Raji (cell line): Measurements from ENCODE around the gene ZG16B.

Experiments
- POLR2A ChIP-seq: IDR thresholded peaks from 2 replicates; pipeline ENCODE4 v1.6.1; 2011; ENCODE audit warnings: low read depth, low read length, control low read depth; ENCODE audit not compliant: insufficient read depth

Gene ZG16B

DNA sequence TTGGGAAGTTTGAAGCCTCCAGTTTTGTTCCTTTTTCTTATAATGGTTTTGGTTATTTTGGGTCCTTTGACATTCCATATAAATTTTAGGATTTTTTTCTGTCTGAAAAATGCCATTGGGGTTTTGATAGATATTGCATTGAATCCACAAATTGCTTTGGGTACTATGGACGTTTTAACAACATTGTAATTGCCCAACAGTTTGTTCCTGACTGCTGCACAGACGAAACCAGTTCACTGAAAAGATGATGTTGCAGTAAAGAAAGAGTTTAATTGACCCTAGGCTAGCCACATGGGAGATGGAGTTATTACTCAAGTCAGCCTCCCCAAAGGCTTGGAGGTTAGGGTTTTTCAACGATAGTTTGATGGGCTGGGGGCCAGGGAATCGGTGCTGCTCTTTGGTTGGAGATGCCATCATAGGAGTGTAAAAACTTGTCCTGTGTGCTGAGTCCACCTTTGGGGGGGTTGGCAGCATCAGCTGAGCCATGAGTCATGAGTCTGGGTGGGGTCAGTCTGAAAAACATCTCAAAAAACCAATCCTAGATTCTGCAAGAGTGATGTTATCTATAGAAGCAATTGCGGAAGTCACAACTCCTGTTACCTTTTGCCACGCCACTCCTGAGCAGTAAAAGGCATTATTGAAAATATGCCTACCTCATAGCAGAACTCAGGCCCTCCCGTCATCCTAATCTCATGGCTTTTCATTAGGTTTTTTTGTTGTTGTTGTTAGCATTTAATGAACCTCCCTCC, 34.5 kb upstream of the ZG16B start:
- no peak for TF ChIP-seq POLR2A

DNA sequence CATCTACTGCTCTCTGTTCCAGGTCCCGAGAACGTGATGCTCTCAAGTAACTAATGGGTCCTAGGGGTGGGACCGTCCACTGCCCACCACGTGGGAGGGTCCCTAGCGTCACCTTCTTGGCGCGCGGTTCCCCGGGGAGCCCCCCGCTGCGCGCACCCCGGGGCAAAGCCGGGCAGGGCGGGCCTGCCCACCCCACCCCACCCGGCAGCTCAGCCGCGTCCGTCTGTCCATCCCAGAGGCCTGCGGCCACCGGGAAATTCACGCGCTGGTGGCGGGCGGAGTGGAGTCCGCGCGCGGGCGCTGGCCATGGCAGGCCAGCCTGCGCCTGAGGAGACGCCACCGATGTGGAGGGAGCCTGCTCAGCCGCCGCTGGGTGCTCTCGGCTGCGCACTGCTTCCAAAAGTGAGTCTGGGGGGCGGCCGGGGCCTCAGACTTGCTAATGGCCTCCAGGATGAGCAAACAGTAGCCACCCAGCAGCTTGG, 31.3 kb upstream of the ZG16B start:
- no peak for TF ChIP-seq POLR2A

DNA sequence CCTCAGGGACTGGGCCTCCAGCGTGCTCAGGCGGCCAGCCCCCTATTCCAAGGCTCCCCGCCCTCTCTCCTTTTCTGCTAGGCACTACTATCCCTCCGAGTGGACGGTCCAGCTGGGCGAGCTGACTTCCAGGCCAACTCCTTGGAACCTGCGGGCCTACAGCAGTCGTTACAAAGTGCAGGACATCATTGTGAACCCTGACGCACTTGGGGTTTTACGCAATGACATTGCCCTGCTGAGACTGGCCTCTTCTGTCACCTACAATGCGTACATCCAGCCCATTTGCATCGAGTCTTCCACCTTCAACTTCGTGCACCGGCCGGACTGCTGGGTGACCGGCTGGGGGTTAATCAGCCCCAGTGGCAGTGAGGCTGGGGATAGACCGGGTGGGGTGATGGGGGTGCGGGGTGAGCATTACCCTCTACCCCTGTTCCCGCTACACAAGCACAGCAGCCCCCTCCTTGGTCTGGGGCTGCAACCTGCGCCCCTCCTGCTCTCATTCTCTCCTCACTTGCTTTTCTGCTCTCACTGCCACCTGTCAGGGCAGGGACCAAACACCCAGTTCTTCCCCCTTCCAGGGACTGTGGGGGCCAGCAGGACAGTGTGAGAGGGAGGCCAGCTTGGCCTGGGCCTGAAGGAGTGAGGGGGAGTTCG, 30.8 kb upstream of the ZG16B start:
- no peak for TF ChIP-seq POLR2A

DNA sequence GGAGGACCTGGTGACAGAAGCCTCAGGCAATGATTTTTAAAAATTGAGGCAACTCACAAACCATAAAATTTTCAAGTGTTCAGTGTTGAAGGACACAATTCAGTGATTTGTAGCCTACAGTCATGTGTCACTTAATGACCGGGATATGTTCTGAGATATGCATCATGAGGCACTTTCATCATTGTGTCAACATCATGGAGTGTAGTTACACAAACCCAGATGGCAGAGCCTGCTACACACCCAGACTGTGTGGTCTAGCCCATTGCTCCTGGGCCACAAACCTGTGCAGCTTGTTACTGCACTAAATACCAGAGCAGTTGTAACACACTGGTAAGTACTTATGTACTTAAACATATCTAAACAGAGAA, 30.3 kb upstream of the ZG16B start:
- no peak for TF ChIP-seq POLR2A

DNA sequence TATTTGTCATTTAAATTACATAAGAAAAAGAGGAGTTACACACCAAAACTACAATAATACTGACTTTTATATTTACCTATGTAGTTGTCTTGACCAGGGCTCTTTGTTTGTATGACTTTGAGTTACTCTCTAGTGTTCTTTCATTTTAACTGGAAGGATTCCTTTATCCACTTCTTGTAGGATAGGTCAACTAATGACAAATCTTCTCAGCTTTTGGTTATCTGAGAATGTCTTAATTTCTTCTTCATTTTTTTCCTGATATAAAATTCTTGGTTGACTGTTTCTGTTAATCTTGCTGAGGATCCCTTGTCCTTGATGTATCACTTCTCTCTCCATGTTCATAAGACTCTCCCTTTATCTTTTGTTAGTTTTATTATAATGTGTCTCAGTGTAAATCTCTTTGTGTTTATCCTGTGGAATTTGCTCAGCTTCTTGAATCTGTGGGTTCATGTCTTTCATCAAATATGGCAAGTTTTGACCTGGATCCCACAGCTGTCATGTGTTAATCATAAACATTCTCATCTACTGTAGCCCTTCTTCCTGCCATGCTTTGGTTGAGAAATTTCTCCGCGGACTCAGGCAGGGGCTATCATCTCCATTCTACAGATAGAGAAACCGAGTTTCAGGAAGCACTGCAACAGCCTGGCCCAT, 26.4 kb upstream of the ZG16B start:
- TF ChIP-seq POLR2A = no peak

DNA sequence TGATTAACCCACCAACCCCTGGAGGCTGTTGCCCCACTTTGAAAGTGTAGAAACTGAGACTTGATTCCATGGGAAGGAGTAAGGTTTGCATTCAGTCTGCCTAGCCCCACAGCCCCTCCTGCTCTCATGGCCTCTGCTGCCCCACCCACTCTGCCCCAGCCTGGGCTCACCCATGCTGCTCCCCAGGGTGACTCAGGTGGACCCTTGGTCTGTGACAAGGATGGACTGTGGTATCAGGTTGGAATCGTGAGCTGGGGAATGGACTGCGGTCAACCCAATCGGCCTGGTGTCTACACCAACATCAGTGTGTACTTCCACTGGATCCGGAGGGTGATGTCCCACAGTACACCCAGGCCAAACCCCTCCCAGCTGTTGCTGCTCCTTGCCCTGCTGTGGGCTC, 25.4 kb upstream of the ZG16B start:
- TF ChIP-seq POLR2A = no peak

DNA sequence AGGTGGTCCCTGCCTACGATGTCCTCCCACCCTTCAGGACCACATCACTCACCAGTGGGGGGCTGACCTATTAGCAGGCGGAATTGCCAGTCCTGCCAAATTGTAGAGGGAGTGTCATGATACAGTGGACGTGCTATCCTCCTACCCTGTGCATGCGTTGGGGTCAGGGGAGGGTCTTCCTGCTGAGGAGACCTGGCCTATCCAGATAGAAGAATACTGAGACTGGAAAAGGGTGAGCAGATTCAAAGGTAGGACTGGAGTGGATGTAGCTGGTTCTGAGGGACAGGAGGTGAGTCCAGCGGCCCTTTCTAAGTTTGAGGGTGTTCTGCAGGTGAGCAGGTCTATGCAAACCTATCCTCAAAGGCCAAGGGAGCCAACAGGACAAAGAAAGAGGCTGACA, 23.8 kb upstream of the ZG16B start:
- no peak for TF ChIP-seq POLR2A

DNA sequence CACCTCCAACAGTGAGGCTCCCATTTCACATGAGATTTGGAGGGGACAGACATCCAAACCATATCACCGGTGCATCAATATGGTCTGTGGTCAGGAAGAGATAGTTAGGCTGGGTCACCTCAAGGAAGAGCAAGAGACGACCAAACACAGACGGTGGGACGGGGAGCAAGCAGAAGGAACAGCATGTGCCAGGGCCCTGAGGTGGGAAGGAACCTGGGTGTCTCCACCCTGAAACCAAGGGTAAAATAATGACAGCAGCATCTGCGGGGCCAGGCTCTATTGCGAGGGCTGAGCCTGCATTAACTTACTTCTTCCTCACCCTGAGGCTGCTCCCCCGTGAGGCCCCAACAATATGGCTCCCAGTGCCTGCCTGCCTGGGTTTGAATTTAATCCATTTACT, 21.9 kb upstream of the ZG16B start:
- TF ChIP-seq POLR2A = no peak

DNA sequence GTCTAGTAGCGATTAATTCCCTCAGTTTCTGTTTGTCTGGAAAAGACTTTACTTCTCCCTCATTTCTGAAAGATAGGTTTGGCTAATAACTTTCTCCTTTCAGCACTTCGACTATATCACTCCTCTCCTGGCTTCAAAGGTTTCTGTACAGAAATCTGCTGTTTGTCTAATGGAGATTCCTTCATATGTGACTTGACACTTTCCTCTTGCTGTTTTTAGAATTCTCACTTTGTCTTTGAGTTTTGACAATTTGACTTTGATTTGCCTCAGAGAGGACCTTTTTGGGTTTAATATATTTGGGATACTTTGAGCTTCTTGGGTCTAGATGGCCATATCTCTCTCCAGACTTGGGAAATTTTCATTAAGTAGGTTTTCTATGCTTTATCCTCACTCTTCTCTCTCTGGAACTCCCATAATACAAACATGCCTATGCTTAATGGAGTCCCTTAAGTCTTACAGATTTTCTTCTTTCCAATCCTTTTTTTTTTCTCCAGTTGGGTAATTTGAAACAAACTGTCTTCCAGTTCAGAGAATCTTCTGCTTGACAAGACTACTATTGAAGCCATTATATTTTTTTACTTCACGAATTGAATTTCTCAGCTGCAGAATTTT, 20.8 kb upstream of the ZG16B start:
- no peak for TF ChIP-seq POLR2A

DNA sequence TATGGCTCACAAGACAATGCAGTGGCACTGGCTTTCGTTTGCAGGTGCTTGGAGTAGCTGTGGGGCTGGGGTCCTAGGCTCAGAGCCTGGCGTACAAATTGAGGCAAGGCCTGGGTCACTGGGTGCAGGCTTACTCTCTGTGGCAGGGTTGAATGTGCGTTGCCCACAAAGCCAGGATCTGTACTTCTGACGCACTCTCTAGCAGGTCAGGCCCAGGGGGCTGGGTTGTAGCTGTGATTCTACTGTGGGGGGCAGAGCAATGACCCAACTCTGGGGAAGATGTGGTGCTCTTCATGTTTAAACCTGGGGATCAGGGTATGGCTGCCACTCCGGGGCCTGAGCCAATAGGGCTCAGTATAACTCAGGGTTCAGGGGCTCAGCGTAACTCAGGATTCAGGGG, 19.5 kb upstream of the ZG16B start:
- no peak for TF ChIP-seq POLR2A

DNA sequence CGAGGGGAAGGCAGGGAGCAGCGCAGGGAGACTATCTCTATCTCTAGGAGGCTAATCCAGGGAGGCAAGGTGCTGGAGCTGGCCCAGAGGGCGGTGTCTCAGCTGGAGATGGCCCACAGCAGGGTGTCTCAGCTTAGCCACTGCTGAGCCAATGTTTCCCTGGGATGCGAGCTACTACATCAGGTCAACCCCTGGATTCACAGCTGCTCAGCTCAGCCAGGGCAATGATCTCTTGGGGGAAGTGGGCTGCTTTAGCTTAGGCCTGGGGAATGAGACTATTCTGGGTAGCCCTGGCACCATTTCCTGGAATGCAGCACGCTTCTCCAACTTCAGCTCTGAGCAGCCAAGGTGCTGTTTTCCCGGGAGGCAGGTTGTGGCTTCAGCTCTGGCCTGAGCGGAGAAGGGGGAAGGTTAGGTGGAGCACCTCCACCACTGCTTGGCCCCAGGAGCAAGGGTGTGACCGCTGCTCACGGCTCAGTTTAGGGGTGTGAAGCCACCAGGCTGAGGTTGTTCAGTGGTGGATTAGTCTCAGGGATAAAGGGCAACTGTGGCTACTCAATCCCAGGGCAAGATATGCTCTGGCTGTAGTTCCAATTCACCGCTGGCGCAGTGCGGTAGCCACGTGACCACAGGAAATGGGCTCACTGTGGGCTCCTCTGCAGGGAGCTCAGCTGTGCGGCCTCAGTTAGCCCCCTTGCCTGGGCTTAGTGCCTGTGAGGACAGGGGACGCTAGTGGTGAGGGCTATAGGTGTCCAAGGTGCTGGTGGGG, 18.2 kb upstream of the ZG16B start:
- TF ChIP-seq POLR2A = no peak

DNA sequence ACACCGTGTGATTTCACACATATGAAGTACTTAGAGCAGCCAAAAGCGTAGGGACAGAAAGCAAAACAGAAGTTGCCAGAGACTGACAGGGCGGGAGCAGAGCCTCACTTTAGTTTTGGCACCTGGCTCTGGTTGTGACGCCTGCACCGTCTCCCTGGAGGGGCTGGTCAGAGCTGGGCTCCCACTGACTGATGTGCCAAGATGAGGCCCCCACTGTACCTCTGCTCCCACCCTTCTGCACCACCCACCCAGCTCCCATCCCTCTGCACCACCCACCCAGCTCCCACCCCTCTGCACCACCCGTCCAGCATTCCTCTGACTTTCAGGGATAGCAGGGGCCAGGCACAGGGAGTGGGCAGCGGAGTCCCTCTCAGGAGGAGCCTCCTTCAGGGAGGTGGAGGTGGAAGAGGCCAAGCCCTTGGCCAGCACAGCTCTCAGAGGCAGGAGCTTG, 16.3 kb upstream of the ZG16B start:
- no peak for TF ChIP-seq POLR2A

DNA sequence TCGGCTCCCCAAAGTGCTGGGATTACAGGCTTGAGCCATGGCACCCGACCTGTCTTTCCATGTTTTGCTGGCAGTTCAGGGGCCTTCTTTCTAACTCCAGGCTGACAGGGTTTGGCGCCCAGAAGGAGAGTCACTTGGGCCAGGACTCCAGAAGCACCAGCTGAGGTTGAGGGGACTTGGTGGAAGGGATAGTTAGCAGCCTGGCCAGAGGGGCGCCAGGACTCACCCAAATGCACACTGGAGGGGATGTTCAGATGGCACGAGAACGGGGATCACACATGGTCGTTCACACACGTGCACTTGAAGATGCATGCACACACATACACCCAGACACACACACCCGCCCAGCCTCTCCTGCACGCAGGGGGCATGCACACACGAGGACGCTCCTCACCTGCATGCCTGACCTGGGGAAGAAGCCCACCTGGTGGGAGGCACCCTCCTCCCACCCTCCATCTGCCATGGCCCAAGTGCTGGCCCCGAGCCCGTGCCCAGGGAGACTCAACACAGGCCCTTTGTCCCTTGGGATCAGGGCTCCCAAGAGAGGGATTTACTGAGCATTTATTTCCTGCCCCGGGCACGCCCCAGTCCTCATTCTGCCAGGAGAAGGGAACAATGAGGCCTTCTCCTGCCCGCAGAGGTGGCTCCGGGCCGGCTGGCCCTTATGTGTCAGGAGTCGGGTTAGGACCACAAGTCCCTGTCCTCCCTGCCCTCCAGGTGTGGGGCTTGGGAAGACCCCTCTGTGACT, 15.4 kb upstream of the ZG16B start:
- no peak for TF ChIP-seq POLR2A

DNA sequence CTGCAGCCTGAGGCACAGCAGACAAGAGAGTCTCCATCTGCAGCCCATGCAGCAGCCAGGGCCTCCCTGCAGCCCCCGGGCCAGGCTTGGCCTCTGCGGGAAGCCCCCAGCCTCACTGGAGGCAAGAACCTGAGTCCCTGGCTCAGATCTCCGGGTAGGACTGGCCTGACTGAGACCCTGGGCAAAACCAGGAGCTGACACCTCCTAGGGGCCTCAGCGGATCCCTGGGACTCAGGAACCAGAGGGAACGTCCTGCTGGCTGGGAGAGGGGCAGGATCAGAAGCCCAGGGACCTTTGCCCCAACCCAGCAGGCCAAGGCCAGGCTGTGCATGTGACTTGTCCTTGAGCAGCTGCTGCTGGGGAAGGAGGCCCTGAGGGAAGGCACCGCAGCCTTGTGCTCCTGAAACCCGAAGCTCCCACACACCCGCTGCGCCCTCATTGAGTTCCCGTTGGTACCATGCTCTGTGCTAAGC, 14.8 kb upstream of the ZG16B start:
- no peak for TF ChIP-seq POLR2A
